Dermis microvascular lymphatic vessel endothelial cell (primary cell): ENCODE results near the gene VPS25. TPM values are rescaled to one million over a fixed set of nuclear protein-coding genes. Genes with fewer than 3 reads are reported as not detected.

Source experiments
- total RNA-seq: library from RNA; depleted of rRNA; stranded (reverse); fragments of >200 nt; gene quantifications from 2 replicates; pipeline ENCODE4 v1.2.1, GENCODE V29; 2014

The VPS25 gene
- total RNA-seq, 1 donor from 2014 or later: 39.2 TPM

Other genes starting within 250 kb of the VPS25 start
- gene NAGLU, start 237.2 kb upstream of the VPS25 start, total RNA-seq: 19.3 and 42.9 TPM in 2 replicates
- 0.38 and 0.39 TPM in 2 replicates for gene HSD17B1, start 220.5 kb upstream of the VPS25 start, total RNA-seq
- 9.1 and 12.8 TPM in 2 replicates for gene COASY, start 211.3 kb upstream of the VPS25 start, total RNA-seq
- 25.4 and 34.6 TPM in 2 replicates for gene MLX, start 206.3 kb upstream of the VPS25 start, total RNA-seq
- 2.3 and 2.8 TPM in 2 replicates for gene PSMC3IP, start 195.7 kb upstream of the VPS25 start, total RNA-seq
- 60.7 and 79.3 TPM in 2 replicates for gene RETREG3, start 164.1 kb upstream of the VPS25 start, total RNA-seq
- gene TUBG1, start 163.8 kb upstream of the VPS25 start, total RNA-seq: 21.7 and 23.9 TPM in 2 replicates
- 2.7 and 5.3 TPM in 2 replicates for gene TUBG2, start 114.2 kb upstream of the VPS25 start, total RNA-seq
- gene PLEKHH3, start 96.5 kb upstream of the VPS25 start, total RNA-seq: 12.5 and 16.6 TPM in 2 replicates
- gene CCR10, start 91.6 kb upstream of the VPS25 start, total RNA-seq: 3.4 and 3.7 TPM in 2 replicates
- gene CNTNAP1, start 90.9 kb upstream of the VPS25 start, total RNA-seq: 11.5 and 13.6 TPM in 2 replicates
- 9.8 and 11.3 TPM in 2 replicates for gene EZH1, start 28.4 kb upstream of the VPS25 start, total RNA-seq
- 6.0 and 25.9 TPM in 2 replicates for gene RAMP2, start 12.2 kb upstream of the VPS25 start, total RNA-seq
- 2.1 and 2.4 TPM in 2 replicates for gene WNK4, start 7.2 kb downstream of the VPS25 start, total RNA-seq
- gene COA3, start 25.3 kb downstream of the VPS25 start, total RNA-seq: 60.1 and 67.0 TPM in 2 replicates
- not detected in 2 replicates for gene CNTD1, start 25.4 kb downstream of the VPS25 start, total RNA-seq
- gene BECN1, start 50.8 kb downstream of the VPS25 start, total RNA-seq: 121 and 128 TPM in 2 replicates
- 58.9 and 60.8 TPM in 2 replicates for gene PSME3, start 59.9 kb downstream of the VPS25 start, total RNA-seq
- 0.25 and 0.26 TPM in 2 replicates for gene AOC2, start 71.1 kb downstream of the VPS25 start, total RNA-seq
- gene AOC3, start 77.8 kb downstream of the VPS25 start, total RNA-seq: 0.26 and 0.89 TPM in 2 replicates
- not detected in 2 replicates for gene G6PC1, start 127.3 kb downstream of the VPS25 start, total RNA-seq
- 13.1 and 14.7 TPM in 2 replicates for gene AARSD1, start 191.0 kb downstream of the VPS25 start, total RNA-seq
- gene PTGES3L, start 206.6 kb downstream of the VPS25 start, total RNA-seq: 0.13 TPM in 2 replicates
- gene RUNDC1, start 207.1 kb downstream of the VPS25 start, total RNA-seq: 6.2 and 10.1 TPM in 2 replicates
- 840 and 910 TPM in 2 replicates for gene RPL27, start 225.0 kb downstream of the VPS25 start, total RNA-seq
- gene IFI35, start 233.3 kb downstream of the VPS25 start, total RNA-seq: 6.2 and 12.0 TPM in 2 replicates
- gene VAT1, start 248.9 kb downstream of the VPS25 start, total RNA-seq: 148 and 225 TPM in 2 replicates